ENCODE measurements around the gene RAB44. TPM values are rescaled to one million over a fixed set of nuclear protein-coding genes. Genes with fewer than 3 reads are reported as not detected.

Gene RAB44
- not detected in 2 replicates for total RNA-seq (2016; rRNA removed; fragmentation: Illumina TruSeq; extraction: Trizol)
- not detected in 2 replicates for total RNA-seq (2016; cell fraction: cytosol; rRNA removed; fragmentation: Illumina TruSeq; extraction: Trizol; ENCODE audit: low read depth)
- not detected in 2 replicates for total RNA-seq (2016; cell fraction: insoluble cytoplasmic fraction; rRNA removed; fragmentation: Illumina TruSeq; extraction: Trizol)
- total RNA-seq (2016; cell fraction: membrane; rRNA removed; fragmentation: Illumina TruSeq; extraction: Trizol), result not detected in 2 replicates
- not detected in 2 replicates for total RNA-seq (2016; cell fraction: nucleus; rRNA removed; fragmentation: Illumina TruSeq; extraction: Trizol)
- polyA plus RNA-seq (2011; rRNA removed), result not detected in 2 replicates
- polyA plus RNA-seq (2011; cell fraction: cytosol; rRNA removed), result not detected in 2 replicates
- polyA plus RNA-seq (2011; cell fraction: nucleus; rRNA removed), result 0.09 TPM in 1 of 2 replicates, not detected in the other
- polyA plus RNA-seq (2012), result not detected in 2 replicates
- not detected in 2 replicates for polyA plus RNA-seq (2016; cell fraction: cytosol; fragmentation: Illumina TruSeq; extraction: Trizol; ENCODE audit: low read depth)
- not detected in 2 replicates for polyA plus RNA-seq (2016; cell fraction: insoluble cytoplasmic fraction; fragmentation: Illumina TruSeq; extraction: Trizol; ENCODE audit: low read depth)
- not detected in 2 replicates for polyA plus RNA-seq (2016; cell fraction: membrane; fragmentation: Illumina TruSeq; extraction: Trizol; ENCODE audit: low read depth)
- 0.13 TPM in 1 of 2 replicates, not detected in the other for polyA plus RNA-seq (2016; cell fraction: nucleus; fragmentation: Illumina TruSeq; extraction: Trizol; ENCODE audit: insufficient read depth, low read depth)
- polyA minus RNA-seq (2011; rRNA and poly(A)+ RNA removed; ENCODE audit: low replicate concordance), result 0.02 TPM in 1 of 2 replicates, not detected in the other
- not detected in 2 replicates for polyA minus RNA-seq (2011; cell fraction: cytosol; rRNA and poly(A)+ RNA removed)
- polyA minus RNA-seq (2011; cell fraction: nucleus; rRNA and poly(A)+ RNA removed), result 0.13 TPM in 1 of 2 replicates, not detected in the other
- percentile 8 among the genes with signal in this experiment for Bru-seq, nascent RNA
- percentile 18 among the genes with signal in this experiment for BruChase-seq, experiment 1, labeled RNA remaining after a 6-hour chase
- BruChase-seq, experiment 2, labeled RNA remaining after a 2-hour chase, result percentile 17 among the genes with signal in this experiment
- long read RNA-seq, experiment 1, result 0 reads
- long read RNA-seq, experiment 2, result 0 reads

DNA sequence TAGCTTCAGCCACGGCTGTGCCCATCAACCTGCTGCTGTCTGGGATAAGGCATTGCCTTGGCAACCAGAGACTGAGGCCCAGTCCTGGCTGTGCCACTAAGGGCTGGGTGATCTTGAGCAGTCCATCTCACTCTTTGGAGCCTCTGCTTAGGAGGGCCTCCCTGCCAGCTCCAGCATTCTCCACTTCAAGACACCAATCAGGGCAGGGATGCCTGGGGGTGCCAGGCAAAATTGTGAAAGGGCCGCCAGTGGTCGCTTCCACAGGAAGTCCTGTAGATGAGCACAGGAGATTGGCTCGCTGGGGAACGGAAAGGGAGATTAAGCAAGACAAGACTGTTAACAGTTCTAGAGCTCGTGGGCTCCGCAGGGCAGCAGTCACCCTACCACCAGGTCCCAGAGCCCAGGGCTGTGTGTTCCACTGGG, at the start of gene RAB44:
Gene RAB44 (plus strand): TSS at position 346 of the 423 bp plus-strand sequence. CDS start 6,410 bp downstream, outside the sequence.
- Histone ChIP-seq H3K4me2 (ENCODE audit: low read depth, low read length) (no peak within 1 kb of the TSS), H3K4me1 (ENCODE audit: insufficient read depth, low read length) (peaks cover 7% of the 10 kb centered on the region), H3K79me2 (ENCODE audit: insufficient read depth, low read length) (no peaks in the 10 kb centered on the region), H3K27me3 (ENCODE audit: control insufficient read depth in 1 of 2, insufficient read depth in 2 of 2, low read length in 2 of 2) (peaks cover 7 to 67% of the 10 kb centered on the region in 2 experiments; a peak in 4 of 5 replicates), H2AFZ (ENCODE audit: low read length) (no peak within 1 kb of the TSS), H3K9ac (ENCODE audit: insufficient read depth, low read depth, low read length) (no peak within 1 kb of the TSS), H4K20me1 (ENCODE audit: insufficient read depth, low read length) (no peaks in the 10 kb centered on the region), H3K9me3 (ENCODE audit: low read length) (no peaks in the 10 kb centered on the region), H3K27ac (ENCODE audit: extremely low read length, insufficient read depth, low read length) (no peak within 1 kb of the TSS), H3K4me3 (replicated peaks in 1 of 3; ENCODE audit: insufficient read depth in 1 of 3, low read depth in 2 of 3, low read length in 3 of 3) (no peak within 1 kb of the TSS), H3K36me3 (replicated peaks in 1 of 2; ENCODE audit: control insufficient read depth in 1 of 2, insufficient read depth in 2 of 2, low read length in 2 of 2) (no peaks in the 10 kb centered on the region)
- no peak for DNase-seq (ENCODE audit: low spot score)
- no TSS peak for BruUV-seq (replicated peaks)
- intact Hi-C loops (cut with micrococcal nuclease; ENCODE audit: unreplicated experiment) (no loop called here), in situ Hi-C loops (cut with HindIII; ENCODE audit: extremely low pct_ligation_motif_present, low pct_unique_long_range_greater_than_20kb) (no loop called here)
- TF ChIP-seq ZNF264 (CRISPR knock-in tag; IDR thresholded peaks at IDR 0.05) (no peak), HIVEP1 (CRISPR knock-in tag; IDR thresholded peaks at IDR 0.05) (0 out of 2 replicates have a peak, but pooled peaks have one; percentile 30), RAD21 (CRISPR knock-in tag; IDR thresholded peaks at IDR 0.05) (no peak)
- ATAC-seq, result no peak
- ChIA-PET CTCF (ENCODE audit: low intra/inter-chr PET ratio, low total read pairs) (no interaction called here), POLR2A (no interaction called here)
- no peak for FAIRE-seq
- 35% methylated on average over 7 of the region's 7 CpGs for WGBS (ENCODE audit: low lambda C conversion rate)

DNA sequence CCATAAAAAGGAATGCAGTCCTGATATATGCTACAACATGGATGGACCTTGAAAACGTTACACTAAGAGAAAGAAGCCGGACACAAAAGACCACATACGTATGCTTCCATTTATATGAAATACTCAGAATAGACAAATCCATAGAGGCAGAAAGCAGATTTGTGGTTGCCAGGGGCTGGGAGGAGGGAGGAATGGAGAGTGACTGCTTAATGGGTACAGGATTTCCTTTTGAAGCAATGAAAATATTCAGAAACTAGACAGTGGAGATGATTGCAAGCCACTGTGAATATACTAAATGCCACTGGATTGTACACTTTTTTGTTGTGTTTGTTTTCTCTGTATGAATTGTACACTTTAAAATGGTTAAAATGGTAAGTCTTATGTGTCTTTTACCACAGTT, 48.5 kb upstream of the RAB44 start:
- Histone ChIP-seq H3K9ac (ENCODE audit: insufficient read depth, low read depth, low read length) (no peak overlapping the region), H3K4me1 (ENCODE audit: insufficient read depth, low read length) (peaks cover 55% of the 10 kb centered on the region), H3K4me3 (replicated peaks in 1 of 3; ENCODE audit: insufficient read depth in 1 of 3, low read depth in 2 of 3, low read length in 3 of 3) (no peak overlapping the region), H3K27me3 (ENCODE audit: control insufficient read depth in 1 of 2, insufficient read depth in 2 of 2, low read length in 2 of 2) (peaks cover 0 to 26% of the 10 kb centered on the region in 2 experiments; a peak in 3 of 5 replicates), H3K36me3 (replicated peaks in 1 of 2; ENCODE audit: control insufficient read depth in 1 of 2, insufficient read depth in 2 of 2, low read length in 2 of 2) (no peaks in the 10 kb centered on the region), H3K9me3 (ENCODE audit: low read length) (no peaks in the 10 kb centered on the region), H4K20me1 (ENCODE audit: insufficient read depth, low read length) (no peaks in the 10 kb centered on the region), H3K4me2 (ENCODE audit: low read depth, low read length) (no peak overlapping the region), H3K27ac (ENCODE audit: extremely low read length, insufficient read depth, low read length) (no peak overlapping the region), H2AFZ (ENCODE audit: low read length) (no peak overlapping the region), H3K79me2 (ENCODE audit: insufficient read depth, low read length) (no peaks in the 10 kb centered on the region)
- CTCF ChIA-PET (ENCODE audit: low intra/inter-chr PET ratio, low total read pairs), result no interaction called here
- WGBS (ENCODE audit: low lambda C conversion rate), result 61% methylated on average over 3 of the region's 3 CpGs
- BruUV-seq (replicated peaks), result no TSS peak
- intact Hi-C loops (cut with micrococcal nuclease; ENCODE audit: unreplicated experiment), result no loop called here
- no peak for DNase-seq (ENCODE audit: low spot score)
- FAIRE-seq, result peak; percentile 43
- no peak for ATAC-seq
- in situ Hi-C loops (cut with HindIII; ENCODE audit: extremely low pct_ligation_motif_present, low pct_unique_long_range_greater_than_20kb), result no loop called here
- POLR2A ChIA-PET, result interaction anchor here (1.8 kb wide), 1 partner anchor 27 kb away, joined by 5 read pairs; no protein-coding TSS in a partner anchor
- TF ChIP-seq MBNL3 (CRISPR knock-in tag; conservative IDR thresholded peaks at IDR 0.05) (no peak), MAFF (IDR thresholded peaks at IDR 0.05; ENCODE audit: low read depth, low read length) (no peak), EZH2 (conservative IDR thresholded peaks at IDR 0.05; ENCODE audit: low read depth, low read length) (no peak), TBL1XR1 (IDR thresholded peaks at IDR 0.05; ENCODE audit: borderline replicate concordance, low read length, partially characterized antibody) (no peak), PRDM15 (CRISPR knock-in tag; IDR thresholded peaks at IDR 0.05) (no peak)
